ENCODE results near the gene GGCT.
"Not testable (repeated sequence)": the region's sequence is repeated elsewhere in the genome, so short reads cannot be mapped to it uniquely, and the experiment has no call there.

GRCh38 chr7:30507346-30507900, 2.8 kb upstream of the GGCT start:
- not testable (repeated sequence) for TF ChIP-seq POLR2A (IDR thresholded peaks at IDR 0.05; ENCODE audit: low read depth, low read length); TAF1 (IDR thresholded peaks at IDR 0.05; ENCODE audit: low read depth, low read length); PAX5 (IDR thresholded peaks at IDR 0.05; ENCODE audit: insufficient read depth, low read length, severe bottlenecking)
